Ovary (tissue), 3 donors: ENCODE data around the gene OTUD7B.

Experiments
- CTCF ChIP-seq, 3 donors: fragments of 450-650 bp in 2 of 3; fragments of 200-600 bp in 1 of 3; IDR thresholded peaks; one replicate each; pipeline versions ENCODE4 v1.5.1 to v1.8.0; 2016 to 2022; ENCODE audit warnings: antibody characterized with exemption in 3 of 3, mild to moderate bottlenecking in 1 of 3
- EP300 ChIP-seq: sonication (generic); formaldehyde crosslinking; IDR thresholded peaks from one replicate; pipeline ENCODE4 v1.6.1; 2017; ENCODE audit warnings: antibody characterized with exemption
- POLR2A ChIP-seq: fragments of 450-650 bp; IDR thresholded peaks from one replicate; pipeline ENCODE4 v1.6.1; 2017; ENCODE audit warnings: antibody characterized with exemption, mild to moderate bottlenecking, moderate library complexity
- donor health status: DM: no; HTN: no; CAD: no.

GRCh38 chr1:150034336-150034735, 23.8 kb upstream of the OTUD7B start:
- no peak for TF ChIP-seq POLR2A
- no peak for TF ChIP-seq CTCF (IDR thresholded peaks at IDR 0.05)
- no peak for TF ChIP-seq EP300
